Fibroblast of skin of left biceps (primary cell): Measurements from ENCODE around the gene RPS19BP1.

Experiments
- DNase-seq, 2 experiments: peaks; one replicate each; pipeline ENCODE4 v3.0.0-alpha.2; 2013; ENCODE audit warnings: low read depth in 2 of 2

RPS19BP1 gene, protein sequence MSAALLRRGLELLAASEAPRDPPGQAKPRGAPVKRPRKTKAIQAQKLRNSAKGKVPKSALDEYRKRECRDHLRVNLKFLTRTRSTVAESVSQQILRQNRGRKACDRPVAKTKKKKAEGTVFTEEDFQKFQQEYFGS

DNA sequence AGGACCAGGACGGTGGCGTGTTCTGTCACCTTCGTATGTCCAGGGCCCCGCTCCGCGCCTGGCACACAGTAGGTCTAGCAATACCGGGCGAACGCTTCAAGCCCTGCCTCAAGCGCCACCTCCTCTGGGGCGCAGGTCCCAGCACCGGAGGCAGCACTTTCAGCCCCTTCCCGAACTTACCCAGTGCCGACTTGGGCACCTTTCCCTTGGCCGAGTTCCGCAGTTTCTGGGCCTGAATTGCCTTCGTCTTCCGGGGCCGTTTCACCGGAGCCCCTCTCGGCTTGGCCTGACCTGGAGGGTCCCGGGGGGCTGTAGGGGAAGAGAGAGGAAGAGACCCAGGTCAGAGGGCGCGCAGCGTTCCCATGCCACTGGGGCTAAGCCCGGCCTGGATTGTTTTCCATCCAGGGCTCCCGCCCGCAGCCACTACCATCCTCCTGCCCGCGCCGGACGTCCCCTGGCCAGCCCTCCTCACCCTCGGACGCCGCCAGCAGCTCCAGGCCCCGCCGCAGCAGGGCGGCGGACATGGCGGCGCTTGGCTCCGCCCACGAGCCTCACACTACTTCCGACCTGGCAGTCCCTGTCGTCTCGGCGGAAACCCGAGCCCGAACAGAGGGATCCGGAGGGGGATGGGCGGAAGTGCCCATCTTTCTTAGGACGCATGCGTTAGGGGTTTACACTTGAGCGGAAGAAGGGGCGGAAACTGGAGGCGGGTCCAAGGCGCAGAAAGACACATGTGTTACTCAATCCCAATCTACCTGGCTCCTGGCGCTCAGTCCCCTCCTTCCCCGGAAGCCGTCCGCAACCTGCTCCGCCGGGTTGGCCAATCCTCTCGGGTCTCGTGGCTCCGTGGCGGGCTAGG is at the start of gene RPS19BP1:
Gene RPS19BP1, minus strand, starts transcription at position 534 of the 859 bp plus-strand sequence. Its CDS starts 10 bp downstream, at position 524.
- DNase-seq, result peak; percentile 97 to 98

DNA sequence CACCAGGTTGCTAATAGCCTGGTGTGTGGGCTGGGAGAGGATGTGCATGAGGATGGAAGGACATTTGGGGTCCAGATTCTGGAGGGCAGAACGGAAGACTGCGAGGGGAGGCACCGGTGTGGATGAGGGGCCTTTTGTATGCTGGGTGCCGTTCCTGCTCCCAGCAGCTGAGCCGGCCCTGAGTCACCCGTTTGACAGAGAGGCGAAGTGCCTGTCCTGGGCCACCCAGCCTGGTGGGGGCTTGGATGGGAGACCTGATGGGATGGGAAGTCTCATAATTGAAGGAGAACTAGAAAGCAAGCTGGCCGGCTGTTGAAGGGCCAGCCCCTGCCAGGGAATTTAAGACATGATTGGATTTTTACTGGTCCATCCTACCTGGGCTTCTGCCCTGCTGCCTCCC is 48.8 kb upstream of the RPS19BP1 start:
- DNase-seq, result no peak

DNA sequence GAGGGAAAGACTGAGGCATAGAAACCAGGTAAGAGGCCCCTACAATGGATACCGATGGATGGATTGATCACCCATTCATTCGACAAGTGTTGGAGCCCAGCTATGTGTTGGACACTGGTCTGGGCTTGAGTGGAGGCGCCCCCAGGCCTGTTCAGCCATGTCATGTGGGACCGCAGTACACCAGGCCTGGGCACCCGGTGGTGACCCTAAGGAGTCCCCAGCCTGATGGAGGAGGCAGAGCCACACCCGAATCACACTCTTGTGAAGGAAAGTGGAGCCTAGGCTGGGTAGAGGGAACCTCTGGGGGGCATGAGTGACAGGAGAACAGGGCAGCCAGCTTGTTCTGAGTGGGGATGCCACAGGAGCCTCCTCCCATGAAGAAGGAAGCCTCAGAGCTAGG is 48.2 kb upstream of the RPS19BP1 start:
- no peak for DNase-seq

DNA sequence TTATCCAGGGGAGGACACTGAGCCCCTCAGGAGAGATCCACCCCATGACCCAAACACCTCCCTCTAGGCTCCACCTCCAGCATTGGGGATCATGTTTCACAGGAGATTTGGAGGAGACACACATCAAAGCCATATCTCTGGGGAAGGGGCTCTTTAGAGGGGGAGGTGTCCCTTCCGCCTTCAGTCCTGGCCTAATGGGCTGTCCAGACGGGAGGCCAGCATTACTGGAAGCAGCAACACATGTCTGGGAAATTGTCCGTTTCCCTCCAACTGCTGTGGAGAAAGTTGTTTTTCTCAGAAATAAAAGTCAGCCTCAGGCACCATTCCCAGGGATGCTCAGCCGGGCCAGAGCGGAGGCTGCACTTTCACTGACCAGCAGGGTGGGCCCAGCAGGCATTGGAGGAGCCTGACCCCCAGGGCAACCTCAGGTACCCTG is 47.5 kb upstream of the RPS19BP1 start:
- no peak for DNase-seq

DNA sequence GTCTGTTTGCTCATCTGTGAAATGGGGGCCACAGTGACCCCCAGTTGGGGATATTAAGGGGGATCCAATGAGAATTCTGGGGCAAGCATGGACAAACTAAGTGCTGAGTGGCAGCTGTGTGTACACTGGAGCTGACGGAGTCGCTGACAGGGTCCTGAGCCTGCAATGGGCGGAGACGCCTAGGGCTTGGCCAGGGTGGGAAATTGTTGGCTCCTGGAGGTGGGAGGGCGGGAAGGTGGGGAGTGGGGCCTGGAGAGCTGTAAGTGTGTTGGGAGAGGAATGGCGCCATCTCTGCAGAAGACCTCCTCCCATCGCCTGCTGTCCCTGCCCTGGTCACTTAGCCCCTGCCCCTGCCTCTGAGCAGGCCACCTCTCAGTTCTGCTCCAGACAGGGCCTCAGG is 45.4 kb upstream of the RPS19BP1 start:
- DNase-seq, result no peak

DNA sequence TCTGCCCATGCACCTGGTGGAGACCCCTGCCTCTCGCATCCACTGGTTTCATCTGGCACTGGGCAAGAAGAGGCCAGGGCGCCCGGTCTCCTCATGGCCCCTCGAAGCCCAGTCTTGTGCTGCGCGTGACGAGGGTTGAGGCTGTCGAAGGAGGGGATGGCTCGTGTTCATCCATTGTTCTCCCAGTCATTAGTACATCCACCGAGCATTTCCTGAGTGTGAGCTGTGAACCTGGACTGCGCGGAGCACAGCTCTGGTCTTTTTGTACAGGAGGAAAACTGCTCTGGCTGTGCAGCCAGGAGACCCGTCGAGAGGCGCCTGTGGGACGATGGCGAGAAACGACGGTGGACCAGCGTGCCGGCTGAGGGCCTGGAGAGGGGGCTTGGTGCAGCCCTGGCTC is 44.8 kb upstream of the RPS19BP1 start:
- DNase-seq, result no peak

DNA sequence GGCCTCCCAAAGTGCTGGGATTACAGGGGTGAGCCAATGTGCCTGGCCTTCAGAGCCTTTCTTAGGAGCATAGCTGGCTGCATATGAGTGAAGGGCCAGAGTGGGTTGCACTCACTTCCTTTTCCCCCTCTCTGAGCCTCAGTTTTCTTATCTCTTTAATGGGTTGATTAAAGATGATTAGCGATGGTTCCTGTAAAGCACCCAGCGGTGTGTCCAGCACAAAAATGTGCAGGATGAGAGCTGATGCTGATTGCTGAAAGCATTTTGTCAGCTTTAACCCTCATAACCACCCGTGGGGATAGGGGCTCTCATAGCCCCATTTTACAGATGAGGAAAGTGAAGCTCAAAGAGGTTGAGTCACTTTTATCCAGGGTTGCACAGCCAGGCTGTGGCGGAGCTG is 43.5 kb upstream of the RPS19BP1 start:
- DNase-seq, result no peak

DNA sequence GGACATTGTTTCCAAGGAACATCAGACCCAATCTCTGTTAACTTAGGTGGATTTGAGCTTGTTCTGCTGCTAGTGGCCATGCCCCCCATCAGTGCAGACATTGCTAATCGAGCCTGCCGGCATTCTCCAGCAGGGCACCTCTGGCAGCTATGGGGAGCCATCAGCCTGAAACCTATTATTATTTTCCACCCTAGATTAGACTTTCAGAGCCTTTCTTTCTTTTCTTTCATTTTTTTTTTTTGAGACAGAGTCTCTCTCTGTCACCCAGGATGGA is 42.9 kb upstream of the RPS19BP1 start:
- no peak for DNase-seq

DNA sequence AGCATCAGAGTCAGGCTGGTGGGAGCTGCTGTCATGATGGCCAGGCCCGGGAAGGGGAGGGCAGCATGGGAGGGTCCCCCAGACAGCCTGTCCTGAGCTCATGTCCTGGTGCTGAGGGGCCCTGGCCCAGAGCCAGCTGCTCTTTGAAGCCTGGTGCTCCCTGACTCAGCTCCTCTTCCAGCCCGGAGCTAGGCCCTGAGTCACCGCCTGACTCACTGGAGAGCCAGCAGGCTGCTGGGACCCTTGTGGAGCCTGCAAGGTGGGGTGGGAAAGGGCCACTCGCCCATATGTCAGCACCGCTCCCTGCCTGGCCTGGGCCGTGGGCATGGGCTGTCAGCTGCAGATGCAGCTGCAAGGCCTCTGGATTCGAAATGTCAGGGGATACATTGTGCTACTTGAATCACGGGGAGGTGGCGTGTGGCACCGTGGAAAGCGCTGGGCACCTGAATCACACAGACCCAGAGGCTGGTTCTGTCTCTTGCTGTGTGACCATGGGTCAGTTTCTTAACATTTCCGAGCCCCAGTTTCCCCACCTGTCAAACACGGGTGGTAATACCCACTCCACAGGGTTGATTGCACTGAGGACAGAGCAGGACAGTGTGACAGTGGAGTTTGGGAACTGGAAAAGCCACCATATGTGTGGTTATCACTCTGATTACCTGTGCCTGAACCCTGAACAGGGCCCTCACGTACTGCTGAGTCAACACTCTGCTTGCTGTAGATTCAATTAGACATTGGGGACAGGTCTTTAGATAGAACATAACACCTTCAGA is 42.4 kb upstream of the RPS19BP1 start:
- peak; percentile 46 to 60 for DNase-seq

DNA sequence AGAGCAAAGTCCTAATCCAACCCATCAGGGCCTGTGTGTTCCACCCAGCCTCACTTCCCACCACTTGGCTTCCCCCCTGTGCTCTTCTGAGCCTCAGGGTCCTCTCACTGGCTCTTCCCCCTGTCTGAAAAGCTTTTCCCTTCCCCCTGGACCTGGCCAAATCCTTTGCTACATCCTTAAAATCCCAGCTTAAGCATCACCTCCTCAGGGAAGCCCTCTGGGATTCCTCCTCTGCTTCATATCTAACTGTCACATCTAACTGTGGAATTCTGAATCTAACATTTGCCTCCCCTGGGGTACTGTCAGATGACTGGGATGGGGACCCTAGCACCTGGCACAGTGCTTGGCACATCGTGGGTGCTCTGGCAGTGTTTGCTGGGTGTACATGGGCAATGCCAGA is 39.0 kb upstream of the RPS19BP1 start:
- DNase-seq, result no peak

DNA sequence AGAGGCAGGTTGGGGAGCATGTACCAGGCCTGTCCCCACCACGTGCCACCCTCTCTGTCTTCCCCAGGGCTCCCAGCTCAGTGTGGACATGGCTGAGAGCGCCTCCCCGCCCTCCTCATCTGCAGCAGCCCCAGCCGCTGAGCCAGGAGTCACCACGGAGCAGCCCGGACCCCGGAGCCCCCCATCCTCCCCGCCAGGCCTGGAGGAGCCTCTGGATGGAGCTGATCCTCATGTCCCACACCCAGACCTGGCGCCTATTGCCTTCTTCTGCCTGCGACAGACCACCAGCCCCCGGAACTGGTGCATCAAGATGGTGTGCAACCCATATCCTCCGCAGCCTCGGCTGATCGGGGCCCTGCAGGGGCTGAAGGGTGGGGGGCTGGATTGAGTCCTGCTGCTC is 38.1 kb upstream of the RPS19BP1 start, which contains the start of gene CACNA1I:
Gene CACNA1I, plus strand, starts transcription at position 89 of the 400 bp plus-strand sequence. Its CDS starts 0 bp downstream, at position 89.
- no peak for DNase-seq

DNA sequence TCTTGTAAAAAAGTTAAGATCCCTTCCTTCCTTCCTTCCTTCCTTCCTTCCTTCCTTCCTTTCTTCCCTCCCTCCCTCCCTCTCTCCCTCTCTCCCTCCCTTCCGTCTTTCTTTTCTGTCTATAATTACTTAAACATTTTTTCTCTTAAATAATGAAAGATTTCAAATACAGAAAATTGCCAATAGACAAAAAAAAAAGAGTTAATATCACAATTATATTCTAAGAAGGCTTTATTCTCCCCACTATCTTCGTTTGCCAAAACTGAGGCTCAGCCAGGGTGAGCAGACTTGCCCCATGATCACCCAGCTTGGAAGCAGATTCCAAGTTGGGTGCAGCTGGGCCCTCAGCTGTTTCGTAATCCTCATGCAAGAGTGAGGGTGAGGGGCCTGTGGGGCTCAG is 37.7 kb upstream of the RPS19BP1 start:
- DNase-seq, result no peak

DNA sequence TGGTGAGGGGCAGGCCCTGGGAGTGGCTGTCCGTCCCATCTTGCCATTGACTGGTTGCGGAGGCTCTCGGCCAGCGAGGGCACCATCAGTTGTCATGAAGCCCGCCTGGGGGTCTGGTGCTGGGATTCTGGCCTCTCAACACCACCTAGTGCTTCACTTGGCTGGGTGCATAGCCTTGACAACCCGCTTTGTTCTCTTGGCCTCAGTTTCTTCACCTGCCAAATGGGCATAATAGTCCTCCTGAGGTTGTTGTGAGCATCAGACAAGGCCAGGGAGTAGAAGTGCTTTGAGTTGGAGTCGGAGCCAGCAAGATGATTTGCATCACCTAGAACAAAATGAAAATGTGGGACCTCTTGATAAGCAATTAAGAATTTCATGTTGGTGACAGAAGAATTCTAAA is 36.5 kb upstream of the RPS19BP1 start:
- no peak for DNase-seq

DNA sequence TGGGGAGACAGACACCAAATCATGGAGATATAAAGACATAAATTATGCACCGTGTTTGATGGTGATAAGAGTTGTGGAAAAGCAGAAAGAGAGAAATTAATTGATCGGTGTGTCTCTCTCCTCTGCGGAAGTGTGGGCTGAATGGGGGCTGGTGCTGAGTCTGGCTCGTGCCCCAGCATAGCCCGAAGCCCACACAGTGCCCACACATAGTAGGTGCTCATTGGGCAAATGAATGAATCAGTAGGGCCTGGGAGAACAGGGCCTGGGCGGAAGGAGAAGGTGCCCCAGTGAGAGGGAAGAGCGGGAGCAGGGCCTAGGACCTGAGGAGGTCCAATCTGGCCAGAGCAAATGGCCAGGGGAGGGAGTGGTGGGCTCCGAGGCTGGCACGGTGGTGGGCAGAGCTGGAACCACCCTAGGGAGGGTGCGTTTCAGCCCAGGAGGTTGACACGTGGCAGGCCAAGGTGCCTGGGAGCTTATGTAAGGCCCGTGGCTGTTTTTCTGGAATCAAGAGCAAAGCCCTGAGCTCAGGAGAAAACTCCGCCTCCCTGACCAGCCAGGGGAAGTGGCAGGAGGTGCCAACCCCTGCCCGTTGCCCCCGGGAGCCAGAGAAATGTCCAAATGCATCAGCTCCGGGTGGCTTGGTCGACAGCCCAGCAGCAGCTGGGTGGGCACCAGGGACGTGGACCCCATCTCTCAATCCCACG is 35.9 kb upstream of the RPS19BP1 start:
- DNase-seq, result no peak

DNA sequence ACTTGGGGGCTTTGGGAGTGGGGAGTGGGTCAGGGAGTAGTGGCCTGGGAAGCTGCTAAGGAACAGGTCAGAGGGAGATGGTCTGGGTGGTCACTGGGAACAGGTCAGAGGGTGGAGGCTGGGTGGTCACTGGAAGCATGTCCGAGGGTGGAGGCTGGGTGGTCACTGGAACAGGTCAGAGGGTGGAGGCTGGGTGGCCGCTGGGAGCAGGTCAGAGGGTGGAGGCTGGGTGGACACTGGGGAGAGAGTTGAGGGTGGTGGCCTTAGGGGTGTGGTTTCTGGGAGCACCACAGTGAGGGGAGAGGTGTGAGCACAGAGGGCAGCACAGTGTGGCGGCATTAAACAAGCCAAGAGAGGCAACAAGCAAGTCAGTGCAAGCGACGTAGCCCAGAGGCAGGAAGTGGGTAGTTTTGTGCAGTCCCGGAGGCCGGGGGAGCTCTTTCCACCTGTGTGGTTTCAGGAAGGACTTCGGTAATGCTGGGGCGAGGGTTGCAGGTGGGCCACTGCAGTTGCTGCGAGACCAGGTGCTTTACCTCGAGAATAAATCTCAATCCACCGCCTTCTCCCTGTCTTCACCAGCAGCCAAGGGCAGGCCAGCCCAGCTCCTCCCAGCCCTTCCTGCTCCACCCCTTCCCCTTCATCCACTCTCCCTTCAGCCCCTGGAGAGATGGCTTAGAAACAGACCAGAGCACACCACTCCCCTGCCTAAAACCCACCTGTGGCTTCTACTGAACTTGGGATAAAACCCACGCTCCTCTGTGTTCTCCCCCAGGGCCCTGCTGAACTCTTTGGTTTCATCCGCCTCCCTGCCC is 34.8 kb upstream of the RPS19BP1 start:
- DNase-seq, result no peak

DNA sequence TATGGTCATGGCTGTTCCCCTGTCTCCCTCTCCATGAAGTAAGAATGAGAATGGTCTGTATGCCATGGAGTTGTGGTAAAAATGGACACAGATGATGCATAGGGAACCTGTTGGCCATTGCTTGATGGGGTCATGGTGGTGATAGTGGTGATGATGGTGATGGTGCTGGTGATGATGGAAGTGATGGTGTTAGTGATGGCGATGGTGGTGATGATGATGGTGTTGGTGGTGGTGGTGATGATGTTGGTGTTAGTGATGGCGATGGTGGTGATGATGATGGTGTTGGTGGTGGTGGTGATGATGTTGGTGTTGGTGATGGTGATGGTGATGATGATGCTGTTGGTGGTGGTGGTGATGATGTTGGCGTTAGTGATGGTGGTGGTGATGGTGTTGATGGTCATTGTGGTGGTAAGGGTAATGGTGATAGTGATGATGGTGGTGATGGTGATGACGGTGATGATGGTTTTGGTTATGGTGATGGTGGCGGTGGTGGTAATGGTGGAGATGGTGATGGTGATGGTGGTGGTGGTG is 32.9 kb upstream of the RPS19BP1 start:
- DNase-seq, result no peak

DNA sequence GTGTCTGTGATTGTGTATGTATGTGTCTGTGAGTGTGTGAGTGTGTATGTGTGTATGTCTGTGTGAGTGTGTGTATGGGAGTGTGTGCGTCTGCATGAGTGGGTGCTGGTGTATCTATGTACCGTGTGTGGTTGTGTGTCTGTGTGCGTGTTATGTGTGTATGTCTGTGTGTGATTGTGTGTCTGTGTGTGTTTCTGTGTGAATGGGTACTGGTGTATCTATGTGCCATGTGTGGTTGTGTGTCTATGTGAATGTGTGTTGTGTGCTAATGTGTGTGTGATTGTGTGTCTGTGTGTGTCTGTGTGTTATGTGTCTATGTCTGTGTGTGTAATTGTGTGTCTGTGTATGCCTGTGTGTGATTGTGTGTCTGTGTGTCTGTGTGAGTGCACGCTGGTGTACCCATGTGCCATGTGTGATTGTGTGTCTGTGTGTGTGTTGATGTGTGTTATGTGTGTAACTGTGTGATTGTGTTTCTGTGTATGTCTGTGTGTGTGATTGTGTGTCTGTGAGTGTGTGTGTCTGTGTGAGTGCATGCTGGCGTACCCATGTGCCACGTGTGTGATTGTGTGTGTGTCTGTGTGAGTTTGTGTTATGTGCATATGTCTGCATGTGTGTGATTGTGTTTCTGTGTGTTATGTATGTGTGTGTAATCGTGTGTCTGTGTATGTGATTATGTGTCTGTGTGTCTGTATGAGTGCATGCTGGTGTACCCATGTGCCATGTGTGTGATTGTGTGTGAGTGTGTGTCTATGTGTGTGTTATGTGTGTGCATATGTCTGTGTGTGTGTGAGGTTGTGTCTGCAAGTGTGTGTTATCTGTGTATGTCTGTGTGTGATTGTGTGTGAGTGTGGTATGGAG is 31.3 kb upstream of the RPS19BP1 start:
- DNase-seq, result no peak

DNA sequence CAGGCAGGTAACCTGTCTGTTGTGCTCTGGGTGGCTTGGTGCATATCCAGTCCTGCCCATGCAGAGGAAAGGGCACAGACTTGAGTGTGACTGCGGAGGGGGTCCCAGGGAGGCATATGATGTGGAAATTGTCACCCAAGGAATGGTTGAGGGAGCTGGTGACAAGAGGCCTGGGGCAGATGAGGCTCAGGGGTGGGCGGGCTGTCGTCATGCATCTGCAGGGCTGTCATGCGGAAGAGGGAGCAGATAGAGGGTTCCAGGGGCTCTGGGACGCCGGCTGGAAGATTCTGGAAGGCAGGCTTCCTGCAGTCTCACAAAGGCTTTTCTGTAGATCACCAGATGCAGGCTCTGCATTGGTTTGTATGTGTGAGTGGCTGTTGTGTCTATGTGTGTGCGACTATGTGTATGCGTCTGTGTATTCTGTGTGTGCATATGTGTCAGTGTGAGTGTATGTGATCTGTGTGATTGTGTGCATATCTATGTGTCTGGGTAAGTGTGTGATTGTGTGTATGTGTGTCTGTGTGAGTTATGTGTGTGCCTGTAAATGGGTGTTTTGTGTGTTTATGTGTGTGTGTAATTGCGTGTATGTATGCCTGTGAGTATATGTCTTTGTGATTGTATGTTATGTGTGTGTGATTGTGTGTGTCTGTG is 30.4 kb upstream of the RPS19BP1 start:
- no peak for DNase-seq

DNA sequence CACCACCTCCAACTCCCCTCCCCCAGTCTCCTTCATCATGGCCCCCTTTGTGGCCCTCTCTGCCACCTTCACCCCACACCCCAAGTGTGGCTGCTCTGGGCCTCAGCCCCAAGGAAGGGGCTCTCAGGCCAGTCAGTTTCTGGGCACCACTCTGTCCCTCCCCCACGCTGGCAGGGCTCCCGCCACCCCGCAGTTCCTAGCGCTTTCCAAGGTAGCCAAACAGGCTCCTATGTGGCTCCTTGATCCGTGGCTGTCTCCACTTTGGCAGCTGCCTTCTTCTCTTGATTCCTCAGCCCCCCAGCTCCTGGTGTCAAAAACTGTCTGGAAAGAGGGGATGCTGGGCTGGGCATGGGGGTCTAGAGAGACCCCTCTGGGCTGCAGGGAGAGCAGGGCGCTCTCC is 27.6 kb upstream of the RPS19BP1 start:
- DNase-seq, result no peak
